Fibroblast of the aortic adventitia (primary cell): Measurements from ENCODE around the gene TAGLN. TPM values are rescaled to one million over a fixed set of nuclear protein-coding genes. Genes with fewer than 3 reads are reported as not detected.

Experiments
- DNase-seq: peaks from one replicate; pipeline ENCODE4 v3.0.0-alpha.2; 2010; ENCODE audit warnings: low read depth
- H3K4me3 ChIP-seq: 2 replicates; pipeline ENCODE4 v1.5.1; 2011; ENCODE audit warnings: low read depth, mild to moderate bottlenecking, control low read depth, low read length, moderate library complexity
- total RNA-seq: library from RNA; depleted of rRNA; stranded (reverse); fragments of >200 nt; gene quantifications from 2 replicates; pipeline ENCODE4 v1.2.3, GENCODE V29; 2012; ENCODE audit warnings: low replicate concordance
- TF ChIP-seq, protein P1 (sequence below): IDR thresholded peaks from 2 replicates; pipeline ENCODE4 v1.5.1; 2011; ENCODE audit warnings: mild to moderate bottlenecking, low read length, control low read depth, inconsistent platforms; ENCODE audit not compliant: insufficient read depth

Gene TAGLN
- total RNA-seq, 1 donor, result 631 TPM

DNA sequence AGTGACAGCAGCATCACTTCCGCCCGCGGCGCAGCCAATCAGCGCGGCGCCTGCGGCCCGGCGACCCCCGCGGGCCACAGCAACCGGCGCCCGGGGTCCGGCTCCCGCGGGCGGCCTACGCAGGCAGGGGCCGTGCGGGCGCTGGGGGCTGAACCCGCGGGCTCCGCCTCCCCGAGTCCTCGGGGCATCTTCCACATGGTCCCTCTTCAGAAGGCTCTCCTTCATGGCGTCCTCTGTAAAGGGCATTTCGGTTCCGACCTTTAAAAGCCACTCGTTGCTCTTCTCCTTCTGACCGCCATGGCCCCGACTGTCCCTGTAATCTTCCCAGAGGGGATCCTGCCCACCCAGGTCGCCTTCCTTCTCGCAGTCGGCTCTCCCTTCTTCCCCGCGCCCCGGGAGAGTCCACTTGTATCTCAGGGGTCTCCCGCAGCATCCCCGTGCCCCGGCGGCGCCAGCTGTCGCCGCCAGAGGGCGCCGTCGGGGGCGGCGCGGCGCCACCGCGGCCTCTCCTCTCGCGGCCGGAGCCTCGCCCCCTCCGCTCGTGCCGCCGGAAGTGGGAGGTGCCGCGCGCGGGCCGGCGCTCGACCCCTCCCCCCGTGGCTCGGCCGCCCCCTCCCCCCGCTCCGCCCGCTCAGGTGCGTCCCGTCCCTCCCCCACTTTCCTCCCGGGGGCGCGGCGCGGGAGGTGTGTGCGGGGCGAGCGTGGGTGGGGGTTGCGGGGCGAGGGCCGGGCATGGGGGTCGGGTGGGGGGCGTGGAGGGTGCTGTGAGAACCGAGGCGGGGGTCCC, 33.1 kb downstream of the TAGLN start, which contains the start of gene RNF214:
TSS of gene RNF214 (plus strand) at position 580 of the 787 bp plus-strand sequence. CDS start 1,602 bp downstream, outside the sequence.
- DNase-seq, result peak; percentile 61
- TF ChIP-seq, protein P1, sequence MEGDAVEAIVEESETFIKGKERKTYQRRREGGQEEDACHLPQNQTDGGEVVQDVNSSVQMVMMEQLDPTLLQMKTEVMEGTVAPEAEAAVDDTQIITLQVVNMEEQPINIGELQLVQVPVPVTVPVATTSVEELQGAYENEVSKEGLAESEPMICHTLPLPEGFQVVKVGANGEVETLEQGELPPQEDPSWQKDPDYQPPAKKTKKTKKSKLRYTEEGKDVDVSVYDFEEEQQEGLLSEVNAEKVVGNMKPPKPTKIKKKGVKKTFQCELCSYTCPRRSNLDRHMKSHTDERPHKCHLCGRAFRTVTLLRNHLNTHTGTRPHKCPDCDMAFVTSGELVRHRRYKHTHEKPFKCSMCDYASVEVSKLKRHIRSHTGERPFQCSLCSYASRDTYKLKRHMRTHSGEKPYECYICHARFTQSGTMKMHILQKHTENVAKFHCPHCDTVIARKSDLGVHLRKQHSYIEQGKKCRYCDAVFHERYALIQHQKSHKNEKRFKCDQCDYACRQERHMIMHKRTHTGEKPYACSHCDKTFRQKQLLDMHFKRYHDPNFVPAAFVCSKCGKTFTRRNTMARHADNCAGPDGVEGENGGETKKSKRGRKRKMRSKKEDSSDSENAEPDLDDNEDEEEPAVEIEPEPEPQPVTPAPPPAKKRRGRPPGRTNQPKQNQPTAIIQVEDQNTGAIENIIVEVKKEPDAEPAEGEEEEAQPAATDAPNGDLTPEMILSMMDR, result peak; percentile 70
- H3K4me3 ChIP-seq, result peak within 1 kb of the TSS; percentile 97

DNA sequence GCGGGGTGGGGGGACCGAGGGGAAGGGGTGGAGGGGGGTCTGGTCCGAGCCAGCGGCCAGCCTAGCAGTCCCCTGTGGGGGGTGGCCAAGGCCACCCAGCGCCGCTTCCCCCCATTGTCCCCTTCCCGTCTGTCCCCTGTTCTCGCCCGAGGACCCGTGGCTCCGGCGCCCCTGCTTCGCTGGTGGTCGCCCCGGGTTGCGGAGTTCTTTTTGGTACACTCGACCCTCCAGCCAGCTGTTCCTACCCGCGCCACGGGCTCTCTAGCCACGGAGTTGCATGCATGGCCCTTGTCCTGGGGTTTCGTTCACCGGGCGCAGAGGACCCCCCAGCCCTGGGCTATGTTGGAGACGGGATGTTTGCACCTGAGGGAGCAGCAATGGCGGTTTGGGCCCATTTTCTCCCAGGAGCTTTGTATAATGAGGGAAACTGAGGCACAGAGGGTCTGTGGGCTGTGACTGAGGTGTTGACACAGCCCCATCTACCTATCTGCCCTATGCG, 33.8 kb downstream of the TAGLN start:
- H3K4me3 ChIP-seq, result peak overlapping the region; percentile 89
- no peak for DNase-seq
- TF ChIP-seq, protein P1, result no peak

DNA sequence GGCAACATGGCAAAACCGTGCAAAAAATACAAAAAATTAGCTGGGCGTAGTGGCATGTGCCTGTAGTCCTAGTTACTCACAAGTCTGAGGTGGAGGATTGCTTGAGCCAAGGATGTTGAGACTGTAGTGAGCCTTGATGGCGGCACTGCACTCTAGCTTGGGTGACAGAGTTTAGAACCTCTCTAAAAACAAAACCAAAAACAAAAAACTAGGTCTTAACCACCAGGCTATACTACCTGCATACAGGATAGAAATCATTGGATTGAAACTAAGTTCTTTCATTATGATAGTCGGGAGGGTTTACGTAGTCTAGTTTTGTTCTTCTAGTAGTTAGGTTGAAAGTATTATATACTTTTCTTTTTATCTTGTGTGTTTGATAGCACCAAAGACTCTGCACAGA, 39.1 kb downstream of the TAGLN start:
- no peak overlapping the region for H3K4me3 ChIP-seq
- DNase-seq, result no peak
- TF ChIP-seq, protein P1, result no peak

DNA sequence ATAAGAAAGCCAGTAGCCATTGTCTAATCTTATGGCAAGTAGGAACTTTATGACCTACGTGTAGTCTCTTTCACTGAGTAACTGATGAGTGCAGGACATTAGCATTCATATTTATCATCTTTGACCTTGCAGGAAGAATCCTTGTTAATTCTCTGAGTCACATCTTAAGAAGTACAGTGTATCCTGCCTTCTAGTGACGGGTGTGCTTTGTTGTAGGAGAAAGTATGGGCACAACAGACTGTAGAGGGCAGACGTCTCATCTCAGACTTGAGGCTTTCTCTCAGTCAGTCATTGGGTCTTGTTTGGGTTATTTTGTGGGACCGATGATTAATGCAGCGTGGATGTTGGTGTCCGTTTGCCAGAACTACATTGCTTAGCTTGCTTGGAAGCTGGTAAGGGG, 40.1 kb downstream of the TAGLN start:
- peak; percentile 88 for DNase-seq
- no peak overlapping the region for H3K4me3 ChIP-seq
- TF ChIP-seq, protein P1, result peak; percentile 63

DNA sequence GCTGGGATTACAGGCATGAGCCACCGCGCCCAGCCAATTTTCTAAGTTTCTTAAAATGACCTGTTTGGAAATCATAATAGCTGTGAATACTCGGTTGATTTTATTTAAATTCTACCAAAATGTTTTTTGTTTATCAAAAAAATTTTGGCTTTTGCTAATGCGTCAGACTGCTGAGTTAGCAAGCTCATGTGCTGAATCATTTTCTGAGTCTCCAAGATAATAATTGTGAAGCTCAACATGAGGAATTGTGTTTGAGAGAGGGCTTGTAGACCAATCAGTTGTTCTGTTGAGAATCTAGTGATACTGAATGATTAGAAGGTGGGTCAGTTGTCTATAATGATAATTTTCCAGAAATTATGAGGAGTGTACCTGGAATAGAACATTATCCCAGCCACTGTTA, 49.2 kb downstream of the TAGLN start:
- no peak overlapping the region for H3K4me3 ChIP-seq
- DNase-seq, result no peak
- TF ChIP-seq, protein P1, result no peak

DNA sequence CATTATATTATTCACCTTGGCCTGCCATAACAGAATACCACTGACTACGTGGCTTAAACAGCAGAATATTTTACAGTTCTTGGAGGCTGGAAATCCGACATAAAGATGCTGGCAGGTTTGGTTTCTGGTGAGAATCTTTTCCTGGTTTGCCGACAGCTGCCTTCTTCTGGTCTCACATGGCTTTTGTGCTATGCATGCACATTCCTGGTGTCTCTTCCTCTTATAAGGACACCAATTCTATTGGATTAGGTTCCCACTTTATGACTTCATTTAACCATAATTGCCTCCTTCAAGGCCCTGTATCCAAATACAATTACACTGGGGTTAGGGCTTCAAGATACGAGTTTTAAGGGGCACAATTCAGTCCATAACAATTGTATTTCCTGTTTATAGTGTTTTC, 50.4 kb downstream of the TAGLN start:
- TF ChIP-seq, protein P1, result no peak
- no peak for DNase-seq
- H3K4me3 ChIP-seq, result no peak overlapping the region
